HEK293T (cell line): ENCODE data around the gene OSBPL7.

Source experiments
- CTCF ChIA-PET: fragments of 350-600 bp; formaldehyde crosslinking; extraction: SDS; loops from one replicate; lab custom pipeline; 2021; ENCODE audit warnings: antibody characterized with exemption, inconsistent platforms; lab: Yijun Ruan, JAX
- POLR2A ChIA-PET: fragments of 350-600 bp; formaldehyde crosslinking; extraction: SDS; loops from one replicate; lab custom pipeline; 2020; ENCODE audit warnings: antibody characterized with exemption, inconsistent platforms; lab: Yijun Ruan, JAX
- DNase-seq: peaks from one replicate; pipeline ENCODE4 v3.0.0; 2012; ENCODE audit warnings: mixed read lengths; ENCODE audit errors: extremely low spot score
- ARNT ChIP-seq: fragments of 450-650 bp; IDR thresholded peaks from 2 replicates; pipeline ENCODE4 v1.6.1; 2017; ENCODE audit warnings: mild to moderate bottlenecking
- BHLHE40 ChIP-seq: fragments of 450-650 bp; IDR thresholded peaks from 2 replicates; pipeline ENCODE4 v1.6.1; 2016; ENCODE audit warnings: mild to moderate bottlenecking, moderate library complexity, borderline replicate concordance
- CTBP1 ChIP-seq: fragments of 450-650 bp; IDR thresholded peaks from 2 replicates; pipeline ENCODE4 v1.6.1; 2016; ENCODE audit warnings: borderline replicate concordance
- ELF4 ChIP-seq: fragments of 450-650 bp; IDR thresholded peaks from 2 replicates; pipeline ENCODE4 v1.6.1; 2017; ENCODE audit warnings: antibody characterized with exemption
- FOXA1 ChIP-seq: fragments of 450-650 bp; IDR thresholded peaks from 2 replicates; pipeline ENCODE4 v1.6.1; 2016; ENCODE audit warnings: mild to moderate bottlenecking
- FOXK2 ChIP-seq: fragments of 450-650 bp; IDR thresholded peaks from 2 replicates; pipeline ENCODE4 v1.6.1; 2016; ENCODE audit warnings: mild to moderate bottlenecking
- FOXM1 ChIP-seq: fragments of 450-650 bp; IDR thresholded peaks from 2 replicates; pipeline ENCODE4 v1.6.1; 2017; ENCODE audit warnings: mild to moderate bottlenecking, borderline replicate concordance
- HDGF ChIP-seq: fragments of 450-650 bp; IDR thresholded peaks from 2 replicates; pipeline ENCODE4 v1.6.1; 2017; ENCODE audit warnings: antibody characterized with exemption, borderline replicate concordance
- L3MBTL2 ChIP-seq: fragments of 450-650 bp; conservative IDR thresholded peaks from 2 replicates; pipeline ENCODE4 v1.6.1; 2016; ENCODE audit warnings: mild to moderate bottlenecking
- LEF1 ChIP-seq: fragments of 450-650 bp; IDR thresholded peaks from 2 replicates; pipeline ENCODE4 v1.6.1; 2017; ENCODE audit warnings: mild to moderate bottlenecking, borderline replicate concordance
- NFRKB ChIP-seq: fragments of 450-650 bp; IDR thresholded peaks from 2 replicates; pipeline ENCODE4 v1.6.1; 2016; ENCODE audit warnings: mild to moderate bottlenecking, moderate library complexity
- PKNOX1 ChIP-seq: fragments of 450-650 bp; IDR thresholded peaks from 2 replicates; pipeline ENCODE4 v1.6.1; 2016
- SP1 ChIP-seq: fragments of 450-650 bp; IDR thresholded peaks from 2 replicates; pipeline ENCODE4 v1.6.1; 2017
- SUZ12 ChIP-seq: fragments of 450-650 bp; IDR thresholded peaks from 2 replicates; pipeline ENCODE4 v1.6.1; 2016; ENCODE audit warnings: mild to moderate bottlenecking
- TARDBP ChIP-seq: fragments of 450-650 bp; IDR thresholded peaks from 2 replicates; pipeline ENCODE4 v1.6.1; 2016
- ZNF384 ChIP-seq: fragments of 450-650 bp; IDR thresholded peaks from 2 replicates; pipeline ENCODE4 v1.6.1; 2016

Gene OSBPL7

GRCh38 chr17:47831934-47832327, 10.3 kb upstream of the OSBPL7 start:
- ChIA-PET POLR2A (interaction anchor here (0.6 to 2.6 kb wide), 34 partner anchors 8 to 277 kb away, joined by 3 to 57 read pairs (median 4); partner anchors contain the start of genes CDK5RAP3, KPNB1, OSBPL7 and PNPO), CTCF (interaction anchor here (0.6 to 1.4 kb wide), 6 partner anchors 9 to 115 kb away, joined by 3 to 8 read pairs (median 3); partner anchors contain the start of gene SCRN2)
- TF ChIP-seq PKNOX1: no peak
- TF ChIP-seq ARNT: no peak
- DNase-seq: no peak

- POLR2A ChIA-PET: interaction anchor here (0.6 to 2.6 kb wide), 36 partner anchors 8 to 277 kb away, joined by 3 to 57 read pairs (median 3); partner anchors contain the start of genes CDK5RAP3, KPNB1, OSBPL7 and PNPO
- TF ChIP-seq ELF4 (peak; percentile 66), L3MBTL2 (peak; percentile 62), FOXK2 (no peak)
- CTCF ChIA-PET: interaction anchor here (0.6 to 1.4 kb wide), 7 partner anchors 10 to 116 kb away, joined by 3 to 8 read pairs (median 3); partner anchors contain the start of gene SCRN2
- peak; percentile 99 for DNase-seq
Measured at GRCh38 chr17:47831003-47831933, 9.7 kb upstream of the OSBPL7 start, which contains the start of the genes LRRC46 and MRPL10. Gene LRRC46, plus strand, starts transcription at chr17:47831670. Its CDS starts 320 bp downstream, at chr17:47831990. Gene MRPL10, minus strand, starts transcription at chr17:47831541. Its CDS starts 30 bp downstream, at chr17:47831511.

DNA sequence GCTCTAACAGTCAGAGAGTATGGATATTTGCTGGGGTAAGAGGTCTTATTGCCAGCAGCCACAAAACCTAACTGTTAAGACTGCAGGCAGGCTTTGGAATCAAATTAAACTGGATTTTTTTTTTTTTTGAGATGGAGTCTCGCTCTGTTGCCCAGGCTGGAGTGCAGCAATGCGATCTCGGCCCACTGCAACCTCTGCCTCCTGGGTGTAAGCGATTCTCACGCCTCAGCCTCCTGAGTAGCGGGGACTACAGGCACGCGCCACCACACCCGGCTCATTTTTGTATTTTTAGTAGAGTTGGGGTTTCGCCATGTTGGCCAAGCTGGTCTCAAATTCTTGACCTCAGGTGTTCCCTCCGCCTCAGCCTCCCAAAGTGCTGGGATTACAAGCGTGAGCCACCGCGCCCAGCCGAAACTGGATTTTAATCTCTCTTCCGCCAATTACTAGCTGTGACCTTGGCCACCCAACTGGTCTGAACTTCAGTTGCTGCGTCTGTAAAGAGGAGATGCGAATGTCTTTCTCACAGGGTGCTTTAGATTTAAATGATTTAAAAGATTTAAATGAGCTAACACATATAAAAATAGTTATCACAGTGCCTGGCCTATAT, 8.9 kb upstream of the OSBPL7 start:
- ChIA-PET POLR2A (interaction anchor here (1.0 to 2.6 kb wide), 12 partner anchors 8 to 181 kb away, joined by 3 to 57 read pairs (median 8); partner anchors contain the start of genes CDK5RAP3, KPNB1, OSBPL7 and SCRN2), CTCF (no interaction called here)
- no peak for DNase-seq
- no peak for TF ChIP-seq TARDBP
- TF ChIP-seq FOXK2: no peak
- TF ChIP-seq NFRKB: no peak
- no peak for TF ChIP-seq FOXM1
- no peak for TF ChIP-seq PKNOX1
- TF ChIP-seq ELF4: no peak
- TF ChIP-seq SUZ12: no peak
- TF ChIP-seq SP1: no peak
- no peak for TF ChIP-seq L3MBTL2
- no peak for TF ChIP-seq BHLHE40
- TF ChIP-seq HDGF: no peak

DNA sequence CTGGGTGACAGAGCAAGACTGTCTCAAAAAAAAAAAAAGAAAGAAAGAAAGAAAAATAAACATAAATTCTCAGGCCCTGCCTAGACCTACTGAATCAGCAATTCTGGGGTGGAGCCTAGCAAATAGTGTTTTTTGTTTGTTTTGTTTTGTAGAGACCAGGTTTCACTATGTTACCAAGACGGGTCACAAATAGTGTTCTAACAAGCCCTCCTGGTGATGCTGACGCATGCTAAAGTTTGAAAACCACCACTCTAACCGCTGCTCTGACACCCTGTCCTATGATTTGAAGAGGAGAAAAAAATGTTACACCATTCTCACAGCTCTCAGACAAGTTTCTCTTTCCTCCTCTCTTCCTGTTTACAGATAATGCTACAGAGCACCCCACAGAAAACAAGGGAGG, 8.3 kb upstream of the OSBPL7 start:
- ChIA-PET CTCF (no interaction called here), POLR2A (interaction anchor here (2.6 kb wide), 1 partner anchor 8 kb away, joined by 57 read pairs; the partner anchor contains the start of gene OSBPL7)
- no peak for TF ChIP-seq BHLHE40
- TF ChIP-seq FOXA1: no peak
- no peak for TF ChIP-seq NFRKB
- TF ChIP-seq ZNF384: no peak
- TF ChIP-seq PKNOX1: no peak
- no peak for TF ChIP-seq SP1
- TF ChIP-seq FOXK2: no peak
- TF ChIP-seq FOXM1: no peak
- no peak for TF ChIP-seq LEF1
- TF ChIP-seq L3MBTL2: no peak
- TF ChIP-seq SUZ12: no peak
- no peak for TF ChIP-seq ARNT
- TF ChIP-seq TARDBP: no peak
- no peak for TF ChIP-seq HDGF
- TF ChIP-seq ELF4: no peak
- no peak for TF ChIP-seq CTBP1
- DNase-seq: no peak

DNA sequence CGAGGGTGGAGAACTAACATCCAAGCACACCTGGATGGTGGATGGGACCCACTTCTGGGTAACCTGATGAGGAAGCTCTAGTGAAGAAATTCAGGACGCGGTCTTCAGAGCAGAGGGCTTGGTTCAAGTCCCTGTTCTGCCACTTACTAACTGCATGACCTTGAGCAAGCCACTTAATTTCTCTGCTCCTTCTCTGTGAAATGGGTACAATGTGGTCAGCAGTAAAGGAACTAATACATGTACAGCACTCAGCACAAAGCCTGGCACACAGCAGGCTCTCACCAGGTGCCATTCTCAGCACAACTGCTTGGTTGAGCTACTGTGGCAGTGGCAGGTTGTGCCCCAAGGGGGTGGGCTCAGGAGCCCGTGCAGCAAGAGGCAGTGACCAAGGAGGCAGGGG, 1.9 kb upstream of the OSBPL7 start:
- DNase-seq: no peak
- TF ChIP-seq FOXK2: no peak
- TF ChIP-seq SUZ12: no peak
- TF ChIP-seq LEF1: no peak
- no peak for TF ChIP-seq PKNOX1
- TF ChIP-seq CTBP1: no peak
- no peak for TF ChIP-seq NFRKB
- TF ChIP-seq SP1: no peak
- no peak for TF ChIP-seq TARDBP
- no peak for TF ChIP-seq ELF4
- TF ChIP-seq ZNF384: no peak
- no peak for TF ChIP-seq FOXA1
- CTCF ChIA-PET: no interaction called here
- POLR2A ChIA-PET: interaction anchor here (3.3 kb wide), 1 partner anchor 7 kb away, joined by 57 read pairs; the partner anchor contains the start of genes LRRC46 and MRPL10
